H1 (cell line): ENCODE data around the gene FBXO5. TPM values are rescaled to one million over a fixed set of nuclear protein-coding genes. Genes with fewer than 3 reads are reported as not detected.

ENCODE experiments used
- CTCF ChIA-PET: fragments of 300-600 bp; sonication (Branson Sonifier 250); formaldehyde crosslinking; loops from one replicate; lab custom pipeline; 2021; ENCODE audit not compliant: partially characterized antibody; lab: Charles Lee
- POLR2A ChIA-PET: fragments of 300-600 bp; sonication (Branson Sonifier 250); formaldehyde crosslinking; loops from one replicate; lab custom pipeline; 2021; ENCODE audit warnings: inconsistent platforms; ENCODE audit not compliant: partially characterized antibody; lab: Charles Lee
- DNase-seq, 2 experiments: peaks; one replicate each; pipeline versions ENCODE4 v3.0.0 to v3.0.0-alpha.2; 2010 to 2022; ENCODE audit warnings: low spot score in 2 of 2, low read depth in 1 of 2, mixed read lengths in 1 of 2
- FAIRE-seq: peaks from 2 replicates; lab custom pipeline; 2011; peaks lifted over from hg19 to GRCh38; lab: Jason Lieb, UNC
- H2AFZ ChIP-seq: 2 replicates; pipeline ENCODE4 v1.8.1; 2012; ENCODE audit warnings: low read length, inconsistent platforms
- H2AK5ac ChIP-seq: 2 replicates; pipeline ENCODE4 v1.6.1; 2013; ENCODE audit warnings: low read depth, low read length
- H2BK120ac ChIP-seq: replicated peaks from 2 replicates; pipeline ENCODE3; 2013; ENCODE audit warnings: low read depth, low read length, inconsistent platforms
- H2BK12ac ChIP-seq: 2 replicates; pipeline ENCODE4 v1.6.1; 2013; ENCODE audit warnings: low read depth, low read length
- H2BK15ac ChIP-seq: 2 replicates; pipeline ENCODE4 v1.6.1; 2013; ENCODE audit warnings: low read length
- H2BK20ac ChIP-seq: 2 replicates; pipeline ENCODE4 v1.6.1; 2013; ENCODE audit warnings: low read length
- H2BK5ac ChIP-seq: 2 replicates; pipeline ENCODE4 v1.6.1; 2013; ENCODE audit warnings: low read depth, low read length
- H3K14ac ChIP-seq: 2 replicates; pipeline ENCODE4 v1.6.1; 2013; ENCODE audit warnings: inconsistent platforms; ENCODE audit not compliant: insufficient read length
- H3K18ac ChIP-seq: 2 replicates; pipeline ENCODE4 v1.6.1; 2013; ENCODE audit warnings: low read length; ENCODE audit errors: extremely low read depth
- H3K23ac ChIP-seq: 2 replicates; pipeline ENCODE4 v1.6.1; 2013; ENCODE audit warnings: inconsistent platforms; ENCODE audit not compliant: insufficient read length
- H3K23me2 ChIP-seq: 2 replicates; pipeline ENCODE4 v1.6.1; 2013; ENCODE audit warnings: low read depth, low read length
- H3K27ac ChIP-seq: 2 replicates; pipeline ENCODE4 v1.6.1; 2011; ENCODE audit warnings: low read depth, low read length, inconsistent platforms
- H3K27me3 ChIP-seq, 4 experiments: replicated peaks in 1 of 4; 1 replicate in 1 of 4; 2 replicates in 3 of 4; pipeline versions ENCODE4 v1.6.1 to v1.8.1; 2011 to 2013; ENCODE audit warnings: low read length in 3 of 4, mild to moderate bottlenecking in 3 of 4, inconsistent platforms in 2 of 4, mixed read lengths in 2 of 4, moderate library complexity in 1 of 4; ENCODE audit not compliant: control insufficient read depth in 3 of 4, insufficient read depth in 3 of 4; ENCODE audit errors: extremely low read depth in 1 of 4
- H3K36me3 ChIP-seq, 4 experiments: 2 replicates each; pipeline versions ENCODE4 v1.6.1 to v1.8.1; 2011 to 2013; ENCODE audit warnings: mild to moderate bottlenecking in 4 of 4, low read length in 3 of 4, moderate library complexity in 2 of 4, control low read depth in 1 of 4, inconsistent platforms in 1 of 4; ENCODE audit not compliant: insufficient read depth in 4 of 4, control insufficient read depth in 2 of 4
- H3K4ac ChIP-seq: replicated peaks from 2 replicates; pipeline ENCODE3; 2013; ENCODE audit warnings: low read length, low read depth, mixed read lengths, inconsistent platforms; ENCODE audit not compliant: insufficient read length
- H3K4me1 ChIP-seq, 4 experiments: replicated peaks in 1 of 4; 1 replicate in 1 of 4; 2 replicates in 3 of 4; pipeline versions ENCODE4 v1.6.1 to v1.8.1; 2011 to 2013; ENCODE audit warnings: low read length in 3 of 4, inconsistent platforms in 2 of 4, mixed read lengths in 1 of 4; ENCODE audit not compliant: insufficient read depth in 4 of 4, control insufficient read depth in 3 of 4
- H3K4me2 ChIP-seq, 2 experiments: 2 replicates each; pipeline versions ENCODE4 v1.6.1 to v1.8.1; 2011 to 2013; ENCODE audit warnings: low read depth in 2 of 2, low read length in 2 of 2, control low read depth in 1 of 2, inconsistent platforms in 1 of 2, mild to moderate bottlenecking in 1 of 2; ENCODE audit not compliant: insufficient read depth in 1 of 2
- H3K4me3 ChIP-seq, 4 experiments: fragments of 200-600, 300-600 bp in 1 of 4; sonication (generic), shearing (Covaris generic), sonication (Bioruptor Twin) in 1 of 4; 2 replicates each; pipeline versions ENCODE4 v1.5.1 to v1.8.1; 2011 to 2016; ENCODE audit warnings: low read length in 4 of 4, low read depth in 3 of 4, control low read depth in 2 of 4, inconsistent platforms in 2 of 4, mild to moderate bottlenecking in 2 of 4, mixed read lengths in 1 of 4, moderate library complexity in 1 of 4; ENCODE audit not compliant: insufficient read depth in 2 of 4; ENCODE audit errors: extremely low read depth in 1 of 4
- H3K56ac ChIP-seq: replicated peaks from 2 replicates; pipeline ENCODE3; 2013; ENCODE audit warnings: low read depth, mild to moderate bottlenecking, mixed read lengths, low read length, inconsistent platforms; ENCODE audit not compliant: insufficient read length
- H3K79me1 ChIP-seq: 2 replicates; pipeline ENCODE4 v1.6.1; 2013; ENCODE audit warnings: low read depth, low read length, control low read depth
- H3K79me2 ChIP-seq, 2 experiments: 2 replicates each; pipeline versions ENCODE4 v1.6.1 to v1.8.1; 2012 to 2013; ENCODE audit warnings: low read length in 2 of 2, mild to moderate bottlenecking in 2 of 2, inconsistent platforms in 1 of 2; ENCODE audit not compliant: insufficient read depth in 2 of 2, control insufficient read depth in 1 of 2
- H3K9ac ChIP-seq, 4 experiments: replicated peaks in 1 of 4; 1 replicate in 1 of 4; 2 replicates in 3 of 4; pipeline versions ENCODE4 v1.6.1 to v1.8.1; 2011 to 2013; ENCODE audit warnings: low read depth in 3 of 4, low read length in 3 of 4, control low read depth in 2 of 4, mild to moderate bottlenecking in 2 of 4, moderate library complexity in 2 of 4, inconsistent platforms in 1 of 4; ENCODE audit errors: extremely low read depth in 1 of 4
- H3K9me3 ChIP-seq, 2 experiments: 2 replicates each; pipeline versions ENCODE4 v1.6.1 to v1.8.1; 2012 to 2013; ENCODE audit warnings: mild to moderate bottlenecking in 2 of 2, moderate library complexity in 2 of 2, control low read depth in 1 of 2, inconsistent platforms in 1 of 2, low read depth in 1 of 2, low read length in 1 of 2, mixed read lengths in 1 of 2; ENCODE audit not compliant: insufficient read depth in 2 of 2
- H4K20me1 ChIP-seq, 2 experiments: replicated peaks in 1 of 2; 2 replicates each; pipeline versions ENCODE3 to v1.8.1; 2011 to 2013; ENCODE audit warnings: inconsistent platforms in 2 of 2, low read length in 2 of 2, mild to moderate bottlenecking in 1 of 2; ENCODE audit not compliant: insufficient read depth in 2 of 2, control insufficient read depth in 1 of 2
- H4K5ac ChIP-seq: 2 replicates; pipeline ENCODE4 v1.6.1; 2013; ENCODE audit warnings: low read length, low read depth, mixed read lengths, inconsistent platforms; ENCODE audit not compliant: insufficient read length
- H4K8ac ChIP-seq: 2 replicates; pipeline ENCODE4 v1.8.0; 2013; ENCODE audit warnings: mild to moderate bottlenecking, moderate library complexity, low read length, inconsistent platforms; ENCODE audit not compliant: insufficient read depth; ENCODE audit errors: extremely low read depth
- H4K91ac ChIP-seq: replicated peaks from 2 replicates; pipeline ENCODE3; 2013; ENCODE audit warnings: low read length, mixed read lengths, inconsistent platforms; ENCODE audit not compliant: insufficient read length
- BACH1 ChIP-seq: IDR thresholded peaks from 2 replicates; pipeline ENCODE4 v1.6.1; 2012; ENCODE audit warnings: low read length, improper control_type of control experiment
- BCL11A ChIP-seq, 2 experiments: IDR thresholded peaks; one replicate each; pipeline ENCODE4 v1.6.1; 2011; ENCODE audit warnings: low read depth in 2 of 2, low read length in 2 of 2, mild to moderate bottlenecking in 2 of 2
- EZH2 ChIP-seq: fragments of 200-600 bp; sonication (generic); IDR thresholded peaks from 2 replicates; pipeline ENCODE4 v1.7.1; 2012; ENCODE audit warnings: low read depth, mild to moderate bottlenecking, moderate library complexity, low read length, inconsistent platforms; ENCODE audit not compliant: severe bottlenecking
- KDM1A ChIP-seq: fragments of 200-600, 300-600 bp; sonication (generic); IDR thresholded peaks from 2 replicates; pipeline ENCODE4 v1.7.1; 2016; ENCODE audit warnings: mild to moderate bottlenecking, low read length, borderline replicate concordance
- MAFK ChIP-seq: IDR thresholded peaks from 2 replicates; pipeline ENCODE4 v1.6.1; 2012; ENCODE audit warnings: low read depth, mild to moderate bottlenecking, improper control_type of control experiment, low read length
- RFX5 ChIP-seq: IDR thresholded peaks from 2 replicates; pipeline ENCODE4 v1.6.1; 2011; ENCODE audit warnings: low read depth, low read length, improper control_type of control experiment, borderline replicate concordance
- TAF7 ChIP-seq: optimal IDR thresholded peaks from 2 replicates; pipeline ENCODE3; 2011; ENCODE audit warnings: low read depth, mild to moderate bottlenecking, inconsistent platforms, low read length, moderate library complexity, borderline replicate concordance
- TBP ChIP-seq: IDR thresholded peaks from 2 replicates; pipeline ENCODE4 v1.6.1; 2011; ENCODE audit warnings: low read depth, low read length, improper control_type of control experiment
- WGBS, 2 experiments: shearing (Covaris generic) in 1 of 2; methylation state at CpG; one replicate each; pipeline versions ENCODE4 v1.1.6 to v1.1.7; 2013 to 2015; ENCODE audit warnings: low lambda C conversion rate in 2 of 2, mixed read lengths in 2 of 2, inconsistent platforms in 1 of 2, low coverage in 1 of 2, missing lambda C conversion rate in 1 of 2; ENCODE audit not compliant: insufficient replicate concordance in 2 of 2, insufficient coverage in 1 of 2, insufficient read length in 1 of 2; ENCODE audit errors: extremely low coverage in 1 of 2, missing lambda C conversion rate in 1 of 2; 5-methylcytosine and 5-hydroxymethylcytosine counted together
- polyA plus RNA-seq, 7 experiments: library from polyadenylated mRNA; depleted of rRNA in 3 of 7; stranded (reverse) in 5 of 7; unstranded in 2 of 7; fragments of >200 nt in 5 of 7; fragments of 200-250 nt in 2 of 7; gene quantifications; 1 replicate in 5 of 7; 2 replicates in 1 of 7; 4 replicates in 1 of 7; pipeline versions ENCODE4 v1.2.1 to v1.2.3, GENCODE V29; 2011 to 2013; ENCODE audit warnings: missing spikeins in 2 of 7, mixed read lengths in 2 of 7
- total RNA-seq: library from RNA; stranded (reverse); fragmentation: NEBNext Ultra II Directional; extraction: Animal tissue kit (Norgen Biotek cat#: 25700); gene quantifications from 2 replicates; pipeline ENCODE4 v1.2.1, GENCODE V29; 2021
- TF ChIP-seq, protein P1 (sequence below), 3 experiments: IDR thresholded peaks; 1 replicate in 2 of 3; 2 replicates in 1 of 3; pipeline versions ENCODE4 v1.5.1 to v1.6.1; 2011; ENCODE audit warnings: low read length in 3 of 3, mild to moderate bottlenecking in 3 of 3, inconsistent platforms in 2 of 3, low read depth in 1 of 3, moderate library complexity in 1 of 3; ENCODE audit not compliant: insufficient read depth in 1 of 3; ENCODE audit errors: control extremely low read depth in 1 of 3
- TF ChIP-seq, protein P2 (sequence below): IDR thresholded peaks from 2 replicates; pipeline ENCODE4 v1.6.1; 2012; ENCODE audit warnings: inconsistent platforms

The FBXO5 gene
- total and polyA plus RNA-seq, 2 of the 8 experiments (the other 6 are each of a cell fraction or from before 2014, with no cell fraction given) = 13.7 to 55.1 TPM

DNA sequence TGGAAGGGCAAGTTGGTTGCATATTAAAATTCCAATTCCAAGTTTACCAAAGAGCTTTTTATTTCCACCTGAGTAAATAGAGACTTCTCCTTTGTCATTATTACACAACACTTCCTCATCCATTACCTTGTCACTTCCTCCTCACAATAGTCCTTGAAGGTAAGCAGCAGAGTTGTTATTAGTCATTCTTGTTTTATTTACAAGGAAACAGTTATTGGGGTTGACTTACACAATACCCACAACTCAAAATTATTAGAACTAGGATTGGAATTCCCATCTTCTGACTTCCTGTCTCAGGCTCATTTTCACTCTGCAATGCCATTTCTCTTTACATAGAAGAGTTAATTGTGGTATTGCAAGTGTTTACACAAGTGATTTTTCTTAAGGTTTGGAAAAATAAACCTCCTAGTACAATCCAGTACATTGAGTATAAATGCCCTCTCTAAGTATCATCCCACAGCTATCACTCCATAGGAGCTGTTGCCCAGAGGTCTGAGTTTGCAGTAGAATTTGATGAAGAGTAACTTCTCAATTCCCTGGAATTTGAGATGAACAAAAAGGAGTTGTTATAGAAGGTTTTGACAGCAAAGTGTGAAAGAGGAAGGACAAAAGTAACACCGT lies 48.6 kb upstream of the FBXO5 start:
- Histone ChIP-seq H3K36me3 (no peaks in the 10 kb centered on the region), H2BK5ac (no peak overlapping the region; the same call in 1 of the 2 replicates), H2BK120ac (no peak overlapping the region), H4K20me1 (no peaks in the 10 kb centered on the region), H3K14ac (no peak overlapping the region), H3K9ac (no peak overlapping the region), H3K27me3 (no peaks in the 10 kb centered on the region), H2BK20ac (no peak overlapping the region), H3K27ac (no peak overlapping the region), H4K5ac (no peak overlapping the region), H3K4me3 (no peak overlapping the region), H3K4ac (no peak overlapping the region), H3K23me2 (no peaks in the 10 kb centered on the region), H3K23ac (no peak overlapping the region), H3K4me2 (no peak overlapping the region), H2AK5ac (no peak overlapping the region), H2BK15ac (no peak overlapping the region), H4K8ac (no peak overlapping the region), H3K9me3 (no peaks in the 10 kb centered on the region), H4K91ac (no peak overlapping the region), H3K56ac (no peak overlapping the region), H3K79me1 (no peaks in the 10 kb centered on the region), H3K18ac (no peak overlapping the region), H3K4me1 (no peaks in the 10 kb centered on the region), H3K79me2 (no peaks in the 10 kb centered on the region), H2BK12ac (no peak overlapping the region; the same call in 1 of the 2 replicates), H2AFZ (no peak overlapping the region)
- no peak for DNase-seq
- FAIRE-seq = no peak
- no peak for TF ChIP-seq BCL11A (IDR thresholded peaks at IDR 0.05; ENCODE audit: low read depth in 2 of 2, low read length in 2 of 2)
- TF ChIP-seq BACH1 = no peak
- no peak for TF ChIP-seq TAF7
- no peak for TF ChIP-seq RFX5
- TF ChIP-seq, protein P1, sequence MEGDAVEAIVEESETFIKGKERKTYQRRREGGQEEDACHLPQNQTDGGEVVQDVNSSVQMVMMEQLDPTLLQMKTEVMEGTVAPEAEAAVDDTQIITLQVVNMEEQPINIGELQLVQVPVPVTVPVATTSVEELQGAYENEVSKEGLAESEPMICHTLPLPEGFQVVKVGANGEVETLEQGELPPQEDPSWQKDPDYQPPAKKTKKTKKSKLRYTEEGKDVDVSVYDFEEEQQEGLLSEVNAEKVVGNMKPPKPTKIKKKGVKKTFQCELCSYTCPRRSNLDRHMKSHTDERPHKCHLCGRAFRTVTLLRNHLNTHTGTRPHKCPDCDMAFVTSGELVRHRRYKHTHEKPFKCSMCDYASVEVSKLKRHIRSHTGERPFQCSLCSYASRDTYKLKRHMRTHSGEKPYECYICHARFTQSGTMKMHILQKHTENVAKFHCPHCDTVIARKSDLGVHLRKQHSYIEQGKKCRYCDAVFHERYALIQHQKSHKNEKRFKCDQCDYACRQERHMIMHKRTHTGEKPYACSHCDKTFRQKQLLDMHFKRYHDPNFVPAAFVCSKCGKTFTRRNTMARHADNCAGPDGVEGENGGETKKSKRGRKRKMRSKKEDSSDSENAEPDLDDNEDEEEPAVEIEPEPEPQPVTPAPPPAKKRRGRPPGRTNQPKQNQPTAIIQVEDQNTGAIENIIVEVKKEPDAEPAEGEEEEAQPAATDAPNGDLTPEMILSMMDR (IDR thresholded peaks at IDR 0.05; ENCODE audit: control extremely low read depth in 1 of 3, insufficient read depth in 1 of 3, low read depth in 1 of 3, low read length in 3 of 3) = no peak
- TF ChIP-seq MAFK = no peak
- no peak for TF ChIP-seq TBP
- TF ChIP-seq KDM1A = no peak
- no peak for TF ChIP-seq EZH2
- TF ChIP-seq, protein P2, sequence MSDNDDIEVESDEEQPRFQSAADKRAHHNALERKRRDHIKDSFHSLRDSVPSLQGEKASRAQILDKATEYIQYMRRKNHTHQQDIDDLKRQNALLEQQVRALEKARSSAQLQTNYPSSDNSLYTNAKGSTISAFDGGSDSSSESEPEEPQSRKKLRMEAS = no peak
- ChIA-PET CTCF (interaction anchor here (0.6 to 2.3 kb wide), 8 partner anchors 8 to 317 kb away, joined by 3 to 6 read pairs (median 4); no protein-coding TSS in a partner anchor), POLR2A (no interaction called here)
- 87% methylated on average over 1 of the region's 1 CpG; no CpG with 5 or more reads in 1 of the 2 experiments for WGBS, 2 experiments
